K562 (cell line): Measurements from ENCODE around the gene HMBS. TPM values are rescaled to one million over a fixed set of nuclear protein-coding genes. Genes with fewer than 3 reads are reported as not detected.
A peak's percentile ranks its signal among the peaks of the same experiment; 100 is the strongest.

Experiments
- BMI1 ChIP-seq: fragments of 150-350 bp; IDR thresholded peaks from 2 replicates; pipeline ENCODE4 v1.6.1; 2014; ENCODE audit warnings: low read length
- EP300 ChIP-seq: IDR thresholded peaks from 2 replicates; pipeline ENCODE4 v1.6.1; 2012; ENCODE audit warnings: low read length, improper control_type of control experiment
- FOXK2 ChIP-seq, 2 experiments: fragments of 450-650 bp; IDR thresholded peaks in 1 of 2; conservative IDR thresholded peaks in 1 of 2; 2 replicates each; pipeline ENCODE4 v1.6.1; 2016; ENCODE audit warnings: low read depth in 2 of 2, mild to moderate bottlenecking in 1 of 2
- GTF2F1 ChIP-seq: IDR thresholded peaks from 2 replicates; pipeline ENCODE4 v1.6.1; 2011; ENCODE audit warnings: low read depth, low read length, improper control_type of control experiment
- HMGXB4 ChIP-seq: sonication (generic); formaldehyde crosslinking; IDR thresholded peaks from 2 replicates; pipeline ENCODE4 v1.8.1; 2023; ENCODE audit warnings: mild to moderate bottlenecking, missing genetic modification reagents
- ILK ChIP-seq: fragments of 450-650 bp; IDR thresholded peaks from 2 replicates; pipeline ENCODE4 v1.6.1; 2016; ENCODE audit warnings: missing genetic modification characterization, low read depth, mild to moderate bottlenecking, missing compliant biosample characterization, moderate library complexity, borderline replicate concordance
- IRF9 ChIP-seq: fragments of 450-650 bp; IDR thresholded peaks from 2 replicates; pipeline ENCODE4 v1.6.1; 2016; ENCODE audit warnings: missing biosample characterization, missing genetic modification characterization
- KAT7 ChIP-seq: sonication (generic); formaldehyde crosslinking; IDR thresholded peaks from 2 replicates; pipeline ENCODE4 v1.8.0; 2022; ENCODE audit warnings: missing genetic modification reagents, mild to moderate bottlenecking, borderline replicate concordance
- KAT8 ChIP-seq: fragments of 450-650 bp; IDR thresholded peaks from 2 replicates; pipeline ENCODE4 v1.6.1; 2016; ENCODE audit warnings: low read depth, mild to moderate bottlenecking
- KDM2B ChIP-seq: fragments of 250-450 bp; sonication (Bioruptor Pico); IDR thresholded peaks from 2 replicates; pipeline ENCODE4 v1.8.0; 2021; ENCODE audit warnings: mild to moderate bottlenecking, moderate library complexity
- MAFF ChIP-seq: IDR thresholded peaks from 2 replicates; pipeline ENCODE4 v1.6.1; 2012; ENCODE audit warnings: low read length, improper control_type of control experiment
- NCOA4 ChIP-seq: fragments of 450-650 bp; IDR thresholded peaks from 2 replicates; pipeline ENCODE4 v1.6.1; 2018; ENCODE audit warnings: mild to moderate bottlenecking; ENCODE audit not compliant: partially characterized antibody
- NR1H2 ChIP-seq: sonication (generic); formaldehyde crosslinking; IDR thresholded peaks from 2 replicates; pipeline ENCODE4 v1.4.0; 2020; ENCODE audit warnings: mild to moderate bottlenecking, missing genetic modification reagents
- PPARD ChIP-seq: fragments of 250-450 bp; sonication (Bioruptor Pico); IDR thresholded peaks from 2 replicates; pipeline ENCODE4 v1.8.0; 2022; ENCODE audit warnings: inconsistent platforms, mild to moderate bottlenecking, moderate library complexity
- RBM25 ChIP-seq: fragments of 200-400 bp; formaldehyde crosslinking; IDR thresholded peaks from 2 replicates; pipeline ENCODE4 v1.6.1; 2018; ENCODE audit warnings: low read length, low read depth, moderate library complexity; ENCODE audit not compliant: severe bottlenecking
- RFX5 ChIP-seq: IDR thresholded peaks from 2 replicates; pipeline ENCODE4 v1.6.1; 2011; ENCODE audit warnings: low read depth, mild to moderate bottlenecking, improper control_type of control experiment, low read length
- SNRNP70 ChIP-seq: fragments of 200-400 bp; formaldehyde crosslinking; optimal IDR thresholded peaks from 2 replicates; pipeline ENCODE3; 2017; ENCODE audit warnings: low read depth, low read length
- SUPT5H ChIP-seq: fragments of 450-650 bp; IDR thresholded peaks from 2 replicates; pipeline ENCODE4 v1.6.1; 2016
- TBL1XR1 ChIP-seq, 2 experiments: IDR thresholded peaks; 2 replicates each; pipeline ENCODE4 v1.6.1; 2012; ENCODE audit warnings: improper control_type of control experiment in 2 of 2, low read length in 2 of 2, mild to moderate bottlenecking in 1 of 2
- TSC22D4 ChIP-seq: fragments of 450-650 bp; IDR thresholded peaks from 2 replicates; pipeline ENCODE4 v1.6.1; 2016; ENCODE audit warnings: missing genetic modification characterization, missing biosample characterization, control low read depth
- ZC3H11A ChIP-seq: IDR thresholded peaks from 2 replicates; pipeline ENCODE4 v1.6.1; 2012; ENCODE audit warnings: low read depth, low read length, improper control_type of control experiment
- ZNF165 ChIP-seq: fragments of 250-450 bp; sonication (Bioruptor Pico); IDR thresholded peaks from 2 replicates; pipeline ENCODE4 v1.4.0; 2020; ENCODE audit warnings: borderline replicate concordance
- ZNF212 ChIP-seq: fragments of 450-650 bp; formaldehyde crosslinking; IDR thresholded peaks from 2 replicates; pipeline ENCODE4 v1.4.0; 2020; ENCODE audit warnings: mild to moderate bottlenecking
- ZNF384 ChIP-seq: IDR thresholded peaks from 2 replicates; pipeline ENCODE4 v1.6.1; 2012; ENCODE audit warnings: low read depth, low read length, improper control_type of control experiment
- ZSCAN29 ChIP-seq: fragments of 450-650 bp; IDR thresholded peaks from 2 replicates; pipeline ENCODE4 v1.6.1; 2017
- polyA plus RNA-seq, 8 experiments: library from polyadenylated mRNA; depleted of rRNA in 4 of 8; stranded (reverse) in 5 of 8; unstranded in 3 of 8; fragments of >200 nt; fragmentation: Nextera tagmentation in 2 of 8; fragmentation: Illumina TruSeq in 1 of 8; extraction: Ambion mirVana in 2 of 8; extraction: Trizol in 1 of 8; gene quantifications; 2 replicates each; pipeline versions ENCODE4 v1.2.1 to v1.2.3, GENCODE V29; 2011 to 2014; ENCODE audit warnings: inconsistent platforms in 1 of 8, missing spikeins in 1 of 8
- total RNA-seq, 7 experiments: library from RNA; depleted of rRNA in 6 of 7; stranded (reverse); fragments of >200 nt in 6 of 7; fragmentation: Illumina TruSeq in 2 of 7; extraction: Trizol in 2 of 7; gene quantifications; 2 replicates each; pipeline versions ENCODE4 v1.2.1 to v1.2.3, GENCODE V29; 2011 to 2021; ENCODE audit warnings: low replicate concordance in 1 of 7

Gene HMBS
- total and polyA plus RNA-seq, 9 of the 15 experiments (the other 6 are each of a cell fraction or from before 2014, with no cell fraction given) = 56.9 to 385 (median 286) TPM

GRCh38 chr11:119093942-119094815 lies 9.5 kb downstream of the HMBS start (continued):
- TF ChIP-seq TSC22D4 (tag) (no peak), ZNF384 (no peak), BMI1 (no peak), KAT8 (no peak), GTF2F1 (no peak), HMGXB4 (CRISPR knock-in tag) (no peak), MAFF (no peak), IRF9 (tag) (no peak), RFX5 (no peak), TBL1XR1 (IDR thresholded peaks at IDR 0.05; ENCODE audit: low read length in 2 of 2) (no peak; a peak in 1 of 4 replicates), NCOA4 (no peak), FOXK2 (conservative IDR thresholded peaks at IDR 0.05 in 1 of 2, IDR thresholded peaks at IDR 0.05 in 1 of 2; ENCODE audit: low read depth in 2 of 2) (no peak), ZNF165 (no peak), ZNF212 (peak; percentile 53; the same call in 1 of the 2 replicates), RBM25 (no peak), SUPT5H (peak; percentile 67), KDM2B (no peak), KAT7 (CRISPR knock-in tag) (no peak; the same call in 1 of the 2 replicates), SNRNP70 (no peak), ZC3H11A (no peak), EP300 (no peak), PPARD (CRISPR knock-in tag) (no peak), NR1H2 (CRISPR knock-in tag) (0 out of 2 replicates have a peak, but pooled peaks have one; percentile 68), ILK (tag) (no peak), ZSCAN29 (no peak)
